ENCODE results near the gene TLX1.
"Not testable (repeated sequence)": the region's sequence is repeated elsewhere in the genome, so short reads cannot be mapped to it uniquely, and the experiment has no call there.

Gene TLX1

GRCh38 chr10:101154506-101154905 is 23.4 kb downstream of the TLX1 start:
- not testable (repeated sequence) for DNase-seq

- DNase-seq, result no peak
Observed at GRCh38 chr10:101155896-101156295, 24.8 kb downstream of the TLX1 start.

- no peak for DNase-seq
Observed at GRCh38 chr10:101157756-101158458, 26.8 kb downstream of the TLX1 start.

GRCh38 chr10:101158459-101159058 is 27.5 kb downstream of the TLX1 start:
- no peak for DNase-seq

- peak; percentile 70 for DNase-seq
Observed at GRCh38 chr10:101161494-101162299, 30.6 kb downstream of the TLX1 start.

- DNase-seq, result no peak
Observed at GRCh38 chr10:101162677-101163076, 31.6 kb downstream of the TLX1 start.

GRCh38 chr10:101164020-101164419 is 32.9 kb downstream of the TLX1 start:
- DNase-seq, result no peak

GRCh38 chr10:101165736-101166135 is 34.6 kb downstream of the TLX1 start:
- no peak for DNase-seq

- no peak for DNase-seq
Observed at GRCh38 chr10:101166430-101166829, 35.3 kb downstream of the TLX1 start.

GRCh38 chr10:101172741-101173140 is 41.6 kb downstream of the TLX1 start:
- DNase-seq, result no peak

GRCh38 chr10:101174319-101174718 is 43.2 kb downstream of the TLX1 start:
- DNase-seq, result no peak

GRCh38 chr10:101176577-101176976 is 45.5 kb downstream of the TLX1 start:
- DNase-seq, result no peak

- no peak for DNase-seq
Observed at GRCh38 chr10:101182936-101183335, 51.8 kb downstream of the TLX1 start.

- no peak for DNase-seq
Observed at GRCh38 chr10:101183458-101184183, 52.5 kb downstream of the TLX1 start.

All from CD4-positive, alpha-beta T cell treated with Interleukin-4 for 4 hours (primary cell).